HS-5 (cell line): Measurements from ENCODE around the gene PRKD3.
"Not testable (repeated sequence)": the region's sequence is repeated elsewhere in the genome, so short reads cannot be mapped to it uniquely, and the experiment has no call there.

Experiments used
- DNase-seq: peaks from one replicate; pipeline ENCODE4 v3.0.0-alpha.2; 2012; ENCODE audit warnings: low read depth

PRKD3 gene

GRCh38 chr2:37316181-37316580, 8.5 kb downstream of the PRKD3 start:
- no peak for DNase-seq

GRCh38 chr2:37315364-37315763, 9.3 kb downstream of the PRKD3 start:
- no peak for DNase-seq

- no peak for DNase-seq
Observed at GRCh38 chr2:37307500-37307899, 17.1 kb downstream of the PRKD3 start.

GRCh38 chr2:37306024-37306423, 18.6 kb downstream of the PRKD3 start:
- no peak for DNase-seq

- DNase-seq, result no peak
Observed at GRCh38 chr2:37302701-37303252, 21.9 kb downstream of the PRKD3 start.

GRCh38 chr2:37301408-37301807, 23.2 kb downstream of the PRKD3 start:
- DNase-seq, result no peak

- no peak for DNase-seq
Observed at GRCh38 chr2:37300578-37300977, 24.1 kb downstream of the PRKD3 start.

- DNase-seq, result no peak
Observed at GRCh38 chr2:37300146-37300545, 24.5 kb downstream of the PRKD3 start.

- DNase-seq, result no peak
Observed at GRCh38 chr2:37297632-37298031, 27.0 kb downstream of the PRKD3 start.

GRCh38 chr2:37295469-37296073, 29.1 kb downstream of the PRKD3 start:
- DNase-seq, result no peak

- DNase-seq, result not testable (repeated sequence)
Observed at GRCh38 chr2:37294858-37295257, 29.8 kb downstream of the PRKD3 start.

- DNase-seq, result no peak
Observed at GRCh38 chr2:37291680-37292079, 33.0 kb downstream of the PRKD3 start.

- DNase-seq, result no peak
Observed at GRCh38 chr2:37287966-37288365, 36.7 kb downstream of the PRKD3 start.

GRCh38 chr2:37284381-37284780, 40.3 kb downstream of the PRKD3 start:
- no peak for DNase-seq

GRCh38 chr2:37283207-37283606, 41.4 kb downstream of the PRKD3 start:
- DNase-seq, result peak; percentile 87

- DNase-seq, result peak; percentile 56
Observed at GRCh38 chr2:37282746-37283145, 41.9 kb downstream of the PRKD3 start.

- DNase-seq, result no peak
Observed at GRCh38 chr2:37281916-37282315, 42.7 kb downstream of the PRKD3 start.

- DNase-seq, result no peak
Observed at GRCh38 chr2:37276291-37276690, 48.3 kb downstream of the PRKD3 start.
